K562 (cell line): ENCODE measurements around the gene STK17A. TPM values are rescaled to one million over a fixed set of nuclear protein-coding genes. Genes with fewer than 3 reads are reported as not detected.

Source experiments
- ATF1 ChIP-seq, 2 experiments: fragments of 450-650 bp in 1 of 2; IDR thresholded peaks; 2 replicates each; pipeline ENCODE4 v1.6.1; 2016; ENCODE audit warnings: missing compliant biosample characterization in 1 of 2, missing genetic modification characterization in 1 of 2
- DLX4 ChIP-seq: fragments of 250-450 bp; sonication (Bioruptor Pico); IDR thresholded peaks from 2 replicates; pipeline ENCODE4 v1.6.1; 2021; ENCODE audit warnings: mild to moderate bottlenecking
- FIP1L1 ChIP-seq: fragments of 200-400 bp; formaldehyde crosslinking; IDR thresholded peaks from 2 replicates; pipeline ENCODE4 v1.6.1; 2018; ENCODE audit warnings: mild to moderate bottlenecking, low read depth, low read length; ENCODE audit not compliant: poor library complexity, severe bottlenecking
- FOXJ2 ChIP-seq: fragments of 200-800 bp; sonication (Bioruptor generic); IDR thresholded peaks from 2 replicates; pipeline ENCODE4 v1.6.1; 2016; ENCODE audit warnings: missing genetic modification characterization, missing compliant biosample characterization
- GMEB1 ChIP-seq: fragments of 250-450 bp; sonication (Bioruptor Pico); IDR thresholded peaks from 2 replicates; pipeline ENCODE4 v1.4.0; 2020; ENCODE audit warnings: mild to moderate bottlenecking
- HEY1 ChIP-seq: fragments of 250-450 bp; sonication (Bioruptor Pico); IDR thresholded peaks from 2 replicates; pipeline ENCODE4 v1.5.0; 2020; ENCODE audit warnings: mild to moderate bottlenecking, moderate library complexity, borderline replicate concordance
- KLF1 ChIP-seq: fragments of 450-650 bp; IDR thresholded peaks from 2 replicates; pipeline ENCODE4 v1.6.1; 2016; ENCODE audit warnings: missing genetic modification characterization, missing compliant biosample characterization
- MECOM ChIP-seq: fragments of 250-450 bp; sonication (Bioruptor Pico); IDR thresholded peaks from 2 replicates; pipeline ENCODE4 v1.8.0; 2022; ENCODE audit warnings: inconsistent platforms
- MEF2D ChIP-seq: conservative IDR thresholded peaks from 2 replicates; pipeline ENCODE4 v1.6.1; 2016; ENCODE audit warnings: low read depth, missing genetic modification characterization, missing compliant biosample characterization
- MIER1 ChIP-seq: fragments of 450-650 bp; IDR thresholded peaks from 2 replicates; pipeline ENCODE4 v1.6.1; 2016; ENCODE audit warnings: antibody characterized with exemption, mild to moderate bottlenecking, low read depth
- NFATC3 ChIP-seq: fragments of 450-650 bp; IDR thresholded peaks from 2 replicates; pipeline ENCODE4 v1.6.1; 2017; ENCODE audit warnings: mild to moderate bottlenecking
- PTBP1 ChIP-seq: fragments of 200-400 bp; formaldehyde crosslinking; IDR thresholded peaks from 2 replicates; pipeline ENCODE4 v1.6.1; 2017; ENCODE audit warnings: low read depth, low read length
- RAD51 ChIP-seq: fragments of 450-650 bp; IDR thresholded peaks from 2 replicates; pipeline ENCODE4 v1.7.1; 2016; ENCODE audit warnings: low read depth, mild to moderate bottlenecking, borderline replicate concordance
- RBM17 ChIP-seq: fragments of 200-400 bp; formaldehyde crosslinking; IDR thresholded peaks from 2 replicates; pipeline ENCODE4 v1.6.1; 2017; ENCODE audit warnings: low read depth, mild to moderate bottlenecking, low read length, borderline replicate concordance
- RFX1 ChIP-seq: fragments of 450-650 bp; IDR thresholded peaks from 2 replicates; pipeline ENCODE4 v1.6.1; 2016; ENCODE audit warnings: mild to moderate bottlenecking, moderate library complexity
- RHOXF2B ChIP-seq: fragments of 250-450 bp; sonication (Bioruptor Pico); conservative IDR thresholded peaks from 2 replicates; pipeline ENCODE4 v1.5.1; 2021
- SAFB2 ChIP-seq: fragments of 200-400 bp; formaldehyde crosslinking; IDR thresholded peaks from 2 replicates; pipeline ENCODE4 v1.6.1; 2018; ENCODE audit warnings: borderline replicate concordance, low read length, low read depth, moderate library complexity; ENCODE audit not compliant: severe bottlenecking
- SMAD2 ChIP-seq: fragments of 150-350 bp; IDR thresholded peaks from 2 replicates; pipeline ENCODE4 v1.6.1; 2014; ENCODE audit warnings: low read depth, mild to moderate bottlenecking, low read length
- SMARCA5 ChIP-seq: fragments of 450-650 bp; IDR thresholded peaks from 2 replicates; pipeline ENCODE4 v1.6.1; 2016
- TAF1 ChIP-seq: IDR thresholded peaks from 2 replicates; pipeline ENCODE4 v1.6.1; 2011; ENCODE audit warnings: mild to moderate bottlenecking, low read length, moderate library complexity; ENCODE audit not compliant: insufficient read depth, control insufficient read depth, severe bottlenecking; ENCODE audit errors: extremely low read depth
- TARDBP ChIP-seq: fragments of 450-650 bp; IDR thresholded peaks from 2 replicates; pipeline ENCODE4 v1.6.1; 2016
- TCF7 ChIP-seq: sonication (generic); IDR thresholded peaks from 2 replicates; pipeline ENCODE4 v1.6.1; 2016; ENCODE audit warnings: antibody characterized with exemption, borderline replicate concordance
- TEAD4 ChIP-seq, 2 experiments: sonication (generic) in 1 of 2; formaldehyde crosslinking in 1 of 2; IDR thresholded peaks; 2 replicates each; pipeline versions ENCODE4 v1.6.1 to v1.8.0; 2012 to 2022; ENCODE audit warnings: borderline replicate concordance in 1 of 2, inconsistent platforms in 1 of 2, low read length in 1 of 2, mild to moderate bottlenecking in 1 of 2, missing genetic modification reagents in 1 of 2
- TRIM24 ChIP-seq, 2 experiments: fragments of 450-650 bp; IDR thresholded peaks; 2 replicates each; pipeline ENCODE4 v1.6.1; 2016
- XRCC5 ChIP-seq: fragments of 200-400 bp; formaldehyde crosslinking; IDR thresholded peaks from 2 replicates; pipeline ENCODE4 v1.6.1; 2017; ENCODE audit warnings: low read depth, mild to moderate bottlenecking, low read length
- ZNF239 ChIP-seq: fragments of 250-450 bp; sonication (Bioruptor Pico); IDR thresholded peaks from 2 replicates; pipeline ENCODE4 v1.4.0; 2020; ENCODE audit warnings: mild to moderate bottlenecking
- ZNF511 ChIP-seq: sonication (generic); formaldehyde crosslinking; IDR thresholded peaks from 2 replicates; pipeline ENCODE4 v1.8.0; 2022; ENCODE audit warnings: mild to moderate bottlenecking, missing genetic modification reagents
- polyA plus RNA-seq, 8 experiments: library from polyadenylated mRNA; depleted of rRNA in 4 of 8; stranded (reverse) in 5 of 8; unstranded in 3 of 8; fragments of >200 nt; fragmentation: Nextera tagmentation in 2 of 8; fragmentation: Illumina TruSeq in 1 of 8; extraction: Ambion mirVana in 2 of 8; extraction: Trizol in 1 of 8; gene quantifications; 2 replicates each; pipeline versions ENCODE4 v1.2.1 to v1.2.3, GENCODE V29; 2011 to 2014; ENCODE audit warnings: inconsistent platforms in 1 of 8, missing spikeins in 1 of 8
- total RNA-seq, 7 experiments: library from RNA; depleted of rRNA in 6 of 7; stranded (reverse); fragments of >200 nt in 6 of 7; fragmentation: Illumina TruSeq in 2 of 7; extraction: Trizol in 2 of 7; gene quantifications; 2 replicates each; pipeline versions ENCODE4 v1.2.1 to v1.2.3, GENCODE V29; 2011 to 2021; ENCODE audit warnings: low replicate concordance in 1 of 7
- TF ChIP-seq, protein P1 (sequence below): fragments of 250-450 bp; sonication (Bioruptor Pico); IDR thresholded peaks from 2 replicates; pipeline ENCODE4 v1.9.0; 2021; ENCODE audit warnings: mild to moderate bottlenecking

The STK17A gene
- total and polyA plus RNA-seq, 9 of the 15 experiments (the other 6 are each of a cell fraction or from before 2014, with no cell fraction given), result 3.4 to 16.3 (median 13.2) TPM

DNA sequence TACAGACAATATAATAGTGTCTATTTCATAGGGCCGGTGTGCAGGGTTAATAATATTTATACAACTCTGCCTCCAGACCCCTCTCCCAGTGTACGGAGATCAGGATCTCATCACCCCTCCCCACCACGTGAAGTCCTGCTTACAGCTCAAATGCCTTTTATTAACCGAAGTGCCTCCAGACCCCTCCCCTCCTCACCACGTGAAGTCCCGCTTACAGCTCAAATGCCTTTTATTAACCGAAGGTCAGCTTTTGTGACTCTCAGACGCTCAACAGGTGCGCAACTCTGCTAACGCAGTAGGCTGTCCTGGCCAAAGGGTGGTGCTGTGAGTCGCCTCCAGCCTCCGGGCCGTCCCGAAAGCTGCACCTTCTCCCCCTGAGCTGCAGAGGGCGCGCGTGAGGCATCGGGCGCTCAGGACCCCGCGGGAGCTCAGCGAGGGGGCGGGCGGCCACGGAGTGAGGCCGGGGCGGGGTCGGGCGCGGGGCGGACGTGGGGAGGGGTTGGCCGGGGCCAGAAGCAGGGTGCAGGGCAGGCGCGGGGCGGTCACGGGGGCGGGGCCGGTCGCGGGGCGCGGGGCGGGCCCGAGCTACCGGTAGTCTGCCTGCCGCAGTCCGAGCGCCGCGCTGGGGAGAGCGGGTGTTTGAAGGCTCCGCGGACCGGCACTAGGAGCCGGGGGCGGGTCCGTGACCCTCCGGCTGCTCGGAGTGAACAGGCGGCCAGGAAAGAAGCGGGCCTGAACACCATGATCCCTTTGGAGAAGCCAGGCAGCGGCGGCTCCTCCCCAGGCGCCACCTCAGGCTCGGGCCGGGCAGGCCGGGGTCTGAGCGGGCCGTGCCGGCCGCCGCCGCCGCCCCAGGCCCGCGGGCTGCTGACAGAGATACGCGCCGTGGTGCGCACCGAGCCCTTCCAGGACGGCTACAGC is at the start of gene STK17A (continued):
- no peak for TF ChIP-seq FOXJ2 (tag)
- TF ChIP-seq GMEB1 (CRISPR knock-in tag), result no peak
- TF ChIP-seq, protein P1, sequence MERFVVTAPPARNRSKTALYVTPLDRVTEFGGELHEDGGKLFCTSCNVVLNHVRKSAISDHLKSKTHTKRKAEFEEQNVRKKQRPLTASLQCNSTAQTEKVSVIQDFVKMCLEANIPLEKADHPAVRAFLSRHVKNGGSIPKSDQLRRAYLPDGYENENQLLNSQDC, result no peak
- TF ChIP-seq TCF7, result no peak
- TF ChIP-seq TARDBP, result peak; percentile 82
- TF ChIP-seq RFX1, result no peak
- TF ChIP-seq DLX4 (CRISPR knock-in tag), result no peak
- no peak for TF ChIP-seq RHOXF2B (CRISPR knock-in tag)
- TF ChIP-seq RBM17, result no peak
- peak; percentile 92 for TF ChIP-seq TAF1
- peak; percentile 93 for TF ChIP-seq XRCC5
- no peak for TF ChIP-seq SMAD2
- no peak for TF ChIP-seq KLF1 (tag)
- TF ChIP-seq ATF1 (CRISPR knock-in tag; IDR thresholded peaks at IDR 0.05), result no peak
- no peak for TF ChIP-seq ATF1 (tag; IDR thresholded peaks at IDR 0.05)
- no peak for TF ChIP-seq SMARCA5
- no peak for TF ChIP-seq ZNF239
- TF ChIP-seq MIER1, result no peak
- no peak for TF ChIP-seq HEY1 (CRISPR knock-in tag)
- no peak for TF ChIP-seq NFATC3
- no peak for TF ChIP-seq MECOM (CRISPR knock-in tag)
- TF ChIP-seq TRIM24 (IDR thresholded peaks at IDR 0.05), result no peak
- no peak for TF ChIP-seq MEF2D (tag)
- no peak for TF ChIP-seq SAFB2
- no peak for TF ChIP-seq FIP1L1
- TF ChIP-seq RAD51, result no peak
- TF ChIP-seq PTBP1, result no peak
- TF ChIP-seq ZNF511, result no peak
- no peak for TF ChIP-seq TEAD4 (IDR thresholded peaks at IDR 0.05; ENCODE audit: low read length)
- no peak for TF ChIP-seq TEAD4 (CRISPR knock-in tag; IDR thresholded peaks at IDR 0.05; ENCODE audit: borderline replicate concordance)
